Activated T-helper 1 cell treated with Interleukin-2 at 50 U/mL for 16 hours (primary cell): ENCODE data around the gene APOL1.
A peak's percentile ranks its signal among the peaks of the same experiment; 100 is the strongest.
"Not testable (repeated sequence)": the region's sequence is repeated elsewhere in the genome, so short reads cannot be mapped to it uniquely, and the experiment has no call there.

ENCODE experiments used
- DNase-seq: peaks from one replicate; pipeline ENCODE4 v3.0.0-alpha.2; 2020; ENCODE audit warnings: low read depth

APOL1 gene

GRCh38 chr22:36267058-36267457 lies 14.1 kb downstream of the APOL1 start:
- DNase-seq = no peak

DNA sequence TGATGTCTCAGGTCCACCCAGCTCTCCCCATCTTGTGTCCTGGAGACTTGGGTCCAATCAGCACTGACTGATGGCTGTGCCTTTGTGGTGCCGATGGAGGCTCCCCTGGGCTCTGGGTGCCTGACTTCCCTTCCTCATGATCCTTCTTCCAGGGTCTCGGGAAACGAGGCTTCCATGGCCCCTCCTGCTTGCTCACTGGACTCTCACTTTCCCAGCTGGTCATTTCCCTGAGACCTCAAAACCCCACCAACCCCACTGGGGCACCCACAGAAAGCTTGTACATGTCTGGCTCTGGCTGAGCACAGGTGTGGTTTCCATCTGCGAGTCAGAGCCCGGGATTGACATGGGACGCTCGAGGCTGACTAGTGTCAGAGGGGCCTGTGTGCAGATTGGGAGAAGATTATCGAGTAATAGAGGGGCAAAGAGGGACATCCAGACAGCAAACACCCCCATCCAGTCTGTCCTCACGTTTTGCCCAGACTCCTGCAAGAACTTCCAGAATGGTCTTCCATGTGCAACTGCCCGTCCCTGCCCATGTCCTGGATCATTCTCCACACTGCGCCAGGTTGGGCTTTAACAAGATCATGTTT lies 15.1 kb downstream of the APOL1 start:
- no peak for DNase-seq

DNA sequence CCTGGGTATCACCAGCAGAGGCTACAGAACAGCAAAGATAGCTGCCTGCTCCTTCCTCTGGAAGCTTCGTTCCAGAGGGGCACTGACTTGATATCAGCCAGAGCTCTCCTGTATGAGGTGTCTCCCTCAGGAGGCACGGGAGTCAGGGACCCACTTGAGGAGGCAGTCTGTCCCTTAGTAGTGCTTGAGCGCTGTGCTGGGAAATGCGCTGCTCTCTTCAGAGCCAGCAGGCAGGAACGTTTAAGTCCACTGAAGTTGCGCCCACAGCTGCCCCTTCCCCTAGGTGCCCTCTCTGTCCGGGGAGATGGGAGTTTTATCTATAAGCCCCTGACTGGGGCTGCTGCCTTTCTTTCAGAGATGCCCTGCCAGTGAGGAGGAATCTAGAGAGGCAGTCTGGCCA lies 18.3 kb downstream of the APOL1 start:
- DNase-seq = not testable (repeated sequence)

- not testable (repeated sequence) for DNase-seq
These were observed 19.0 kb downstream of the APOL1 start for GRCh38 chr22:36271951-36272350.

DNA sequence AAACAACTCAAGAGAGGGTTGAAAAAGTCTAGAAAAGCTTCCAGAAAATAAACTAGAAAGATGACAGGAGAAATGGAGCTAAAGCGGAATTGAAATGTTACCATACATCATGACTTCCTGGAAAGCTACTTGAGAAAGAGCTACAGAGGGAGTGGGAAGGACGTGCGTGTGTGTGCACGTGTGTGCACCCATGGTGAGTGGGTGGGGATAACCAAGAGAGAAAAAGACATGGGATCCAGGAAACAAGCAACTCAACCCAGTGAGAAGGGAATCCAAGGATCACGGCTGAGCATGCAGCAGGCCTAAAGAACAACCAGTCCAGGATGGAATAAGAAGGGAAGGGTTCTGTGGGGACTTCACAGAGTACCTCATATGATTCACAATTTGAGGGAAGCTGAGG lies 21.6 kb downstream of the APOL1 start:
- DNase-seq = no peak

- DNase-seq = peak; percentile 41
These were observed 24.8 kb downstream of the APOL1 start for GRCh38 chr22:36277482-36278291.

DNA sequence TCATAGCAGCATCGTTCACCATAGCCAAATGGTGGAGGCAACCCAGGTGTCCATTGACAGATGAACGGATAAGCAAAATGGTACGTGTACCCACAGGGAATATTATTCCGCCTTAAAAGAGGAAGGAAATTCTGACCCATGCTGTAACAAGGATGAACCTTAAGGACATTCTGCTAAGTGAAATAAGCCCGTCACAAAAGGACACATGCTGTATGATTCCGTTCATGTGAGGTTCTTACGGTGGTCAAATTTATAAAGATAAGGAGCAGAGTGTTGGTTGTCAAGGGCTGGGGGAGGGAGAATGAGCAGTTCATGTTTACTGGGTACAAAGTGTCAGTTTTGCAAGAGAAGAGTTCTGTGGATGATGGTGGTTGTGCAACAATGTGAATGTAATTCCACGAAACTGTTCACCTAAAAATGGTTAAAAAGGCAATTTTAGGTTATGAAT lies 26.3 kb downstream of the APOL1 start:
- DNase-seq = no peak

- DNase-seq = no peak
These were observed 27.4 kb downstream of the APOL1 start for GRCh38 chr22:36280379-36280778.

- DNase-seq = no peak
These were observed 28.9 kb downstream of the APOL1 start for GRCh38 chr22:36281781-36282327.

DNA sequence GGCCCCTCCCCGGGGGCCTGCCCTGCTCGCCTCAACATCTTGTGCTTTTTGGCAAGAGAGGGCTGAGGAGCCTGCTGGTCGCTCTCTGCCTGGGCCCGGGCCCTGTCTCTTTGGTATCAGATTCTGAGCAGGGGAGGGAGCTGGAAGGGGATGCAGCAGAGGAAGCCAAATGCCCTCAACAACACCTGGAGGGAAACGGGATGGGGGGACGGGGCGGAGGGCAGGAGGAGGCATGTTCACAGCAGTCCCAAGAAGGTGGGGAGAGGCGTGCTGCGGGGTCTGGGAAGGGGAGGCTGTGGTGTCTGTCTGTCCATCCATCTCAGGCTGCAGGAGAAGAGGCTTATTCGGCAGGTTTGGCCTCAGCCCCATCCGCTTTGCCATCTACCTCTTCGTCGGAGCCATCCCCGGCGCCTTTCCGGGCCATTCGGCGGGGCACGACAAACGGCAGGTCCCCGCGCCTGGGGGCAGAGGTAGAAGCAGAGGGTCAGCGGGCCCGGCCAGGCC lies 29.4 kb downstream of the APOL1 start:
- DNase-seq = no peak

DNA sequence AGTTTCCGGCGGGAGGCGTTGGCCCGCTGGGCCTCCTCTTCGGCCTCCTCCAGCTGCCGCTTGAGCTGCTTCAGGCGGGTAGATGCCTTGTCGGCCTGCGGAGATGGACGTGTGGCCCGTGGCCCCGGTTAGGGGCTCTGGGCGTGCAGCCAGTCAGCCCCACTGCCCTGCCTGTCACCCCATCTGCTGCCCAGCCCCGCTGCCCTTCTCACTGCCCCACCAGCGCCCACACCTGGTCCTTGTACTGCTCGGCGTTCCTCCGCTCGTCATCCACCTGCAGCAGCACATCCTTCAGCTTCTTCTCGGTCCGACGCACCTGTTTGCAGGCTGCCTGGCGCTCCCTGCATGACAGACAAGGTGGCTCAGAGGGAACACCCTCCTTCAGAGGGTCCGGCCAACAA lies 31.2 kb downstream of the APOL1 start:
- DNase-seq = no peak

- DNase-seq = no peak
These were observed 32.1 kb downstream of the APOL1 start for GRCh38 chr22:36285017-36285416.

- DNase-seq = no peak
These were observed 32.6 kb downstream of the APOL1 start for GRCh38 chr22:36285545-36285944.

GRCh38 chr22:36286096-36286957 lies 33.4 kb downstream of the APOL1 start:
- DNase-seq = peak; percentile 34

- DNase-seq = no peak
These were observed 35.1 kb downstream of the APOL1 start for GRCh38 chr22:36287881-36288515.

DNA sequence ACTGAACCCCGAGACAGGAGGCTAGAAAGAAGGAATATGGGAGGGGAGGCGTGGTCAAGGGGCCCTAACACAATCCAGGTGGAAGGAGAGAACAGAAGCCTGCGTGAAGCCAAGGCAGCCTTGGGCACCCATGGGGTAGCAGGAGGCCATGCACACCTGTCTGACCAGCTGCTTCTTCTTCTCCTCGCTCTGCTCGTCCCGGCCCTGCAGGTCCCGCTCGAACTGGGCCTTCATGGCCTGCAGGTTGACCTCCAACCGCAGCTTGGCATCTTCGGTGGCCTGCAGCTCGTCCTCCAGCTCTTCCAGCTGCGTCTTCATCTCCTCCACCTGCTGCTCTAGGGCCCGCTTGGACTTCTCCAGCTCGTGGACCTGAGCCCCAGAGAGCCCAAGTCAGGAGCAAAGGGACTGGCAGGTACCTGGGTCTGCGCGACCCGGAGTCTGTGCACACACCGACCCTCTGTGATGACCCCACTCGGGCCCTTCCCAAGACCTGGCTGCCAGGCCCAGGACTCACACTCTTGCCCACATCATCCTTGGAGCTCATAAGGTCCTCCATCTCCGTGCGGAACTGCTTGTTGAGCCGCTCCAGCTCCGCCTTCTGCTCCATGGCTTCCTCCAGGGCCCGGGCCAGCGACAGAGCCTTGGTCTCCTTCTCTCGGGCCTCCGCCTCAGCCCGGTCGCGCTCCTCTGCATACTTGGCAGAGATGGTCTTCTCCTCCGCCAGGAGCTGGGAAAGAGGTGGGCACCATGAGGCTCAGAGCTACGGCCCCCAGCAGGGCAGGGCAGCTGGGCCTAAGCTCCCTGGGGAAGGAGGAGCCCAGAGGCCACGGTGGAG lies 35.9 kb downstream of the APOL1 start:
- no peak for DNase-seq

DNA sequence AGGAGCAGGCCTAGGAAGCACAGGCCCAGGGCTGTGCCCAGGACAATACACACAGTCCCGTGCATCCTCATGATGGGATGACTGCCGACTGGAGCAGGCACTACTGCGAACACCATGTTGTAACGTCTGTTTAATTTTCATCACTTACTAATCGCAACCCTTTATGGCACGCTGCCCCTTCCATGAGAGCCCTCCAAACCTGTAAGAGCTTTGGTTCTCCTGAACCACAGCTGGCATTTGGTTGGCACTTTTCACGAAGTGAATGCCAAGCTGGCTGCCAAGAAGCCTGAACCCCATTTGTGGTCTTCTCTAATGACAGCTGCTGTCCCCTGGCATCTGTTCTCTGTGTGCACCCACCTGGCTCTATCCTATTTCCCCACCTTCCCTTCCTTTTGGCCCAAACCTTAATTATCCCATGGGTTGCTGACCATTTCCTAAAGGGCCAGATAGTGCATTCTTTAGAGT lies 36.5 kb downstream of the APOL1 start:
- no peak for DNase-seq

GRCh38 chr22:36289948-36290371 lies 37.0 kb downstream of the APOL1 start:
- DNase-seq = peak; percentile 34

GRCh38 chr22:36290391-36291075 lies 37.6 kb downstream of the APOL1 start:
- DNase-seq = not testable (repeated sequence)
